NCI-H748 (cell line): ENCODE results near the gene TSHR.
"Not testable (repeated sequence)": the region's sequence is repeated elsewhere in the genome, so short reads cannot be mapped to it uniquely, and the experiment has no call there.

Source experiments
- DNase-seq: peaks from one replicate; lab custom pipeline; 2025; ENCODE audit not compliant: unreplicated experiment; lab: John Stamatoyannopoulos, UW

TSHR gene

DNA sequence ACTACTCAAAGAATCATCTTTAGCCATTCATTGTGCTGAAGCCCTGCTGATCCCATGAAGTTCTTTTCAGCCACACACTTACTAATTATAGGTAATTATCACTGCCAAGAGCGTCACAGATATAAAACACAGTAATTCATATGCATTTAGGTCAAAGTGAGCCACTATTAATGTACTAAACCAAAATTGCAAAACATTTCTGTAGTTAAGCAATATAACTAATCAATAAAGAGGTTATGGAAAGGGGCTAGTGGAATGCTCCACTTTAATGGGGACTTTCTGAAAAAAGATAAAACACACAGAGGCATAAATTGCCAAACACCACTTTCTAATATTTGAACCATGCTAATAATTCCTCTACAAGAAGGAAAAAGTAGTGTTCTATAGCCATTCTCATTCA lies 7.1 kb upstream of the TSHR start:
- no peak for DNase-seq

DNA sequence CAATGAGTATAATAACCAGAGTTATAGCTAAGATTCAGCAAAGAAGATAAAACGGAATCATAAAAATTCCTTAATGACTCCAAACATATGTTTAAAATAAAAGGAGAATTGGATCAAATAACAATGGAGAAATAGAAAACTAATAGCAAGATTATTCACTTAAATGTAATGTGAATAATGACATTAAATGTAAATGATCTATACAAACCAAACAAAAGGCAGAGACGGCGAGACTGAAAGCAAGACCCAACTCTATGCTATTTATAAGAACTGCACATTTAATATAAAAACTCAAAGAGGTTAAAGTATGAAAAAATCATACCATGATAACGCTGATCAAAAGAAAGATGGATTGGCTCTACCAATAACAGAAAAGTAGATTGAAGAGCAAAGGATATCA lies 3.9 kb upstream of the TSHR start:
- no peak for DNase-seq

DNA sequence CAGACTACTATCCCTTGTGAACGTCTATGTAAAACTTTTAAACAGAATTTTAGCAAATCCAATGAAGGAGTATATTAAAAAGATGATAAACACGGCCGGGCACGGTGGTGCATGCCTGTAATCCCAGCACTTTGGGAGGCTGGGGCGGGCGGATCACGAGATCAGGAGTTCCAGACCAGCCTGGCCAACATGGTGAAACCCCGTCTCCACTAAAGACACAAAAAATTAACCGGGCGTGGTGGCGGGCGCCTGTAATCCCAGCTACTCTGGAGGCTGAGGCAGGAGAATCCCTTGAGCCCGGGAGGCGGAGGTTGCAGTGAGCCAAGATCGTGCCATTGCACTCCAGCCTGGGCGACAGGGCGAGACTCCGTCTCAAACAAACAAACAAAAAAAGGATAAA lies 2.2 kb upstream of the TSHR start:
- not testable (repeated sequence) for DNase-seq

DNA sequence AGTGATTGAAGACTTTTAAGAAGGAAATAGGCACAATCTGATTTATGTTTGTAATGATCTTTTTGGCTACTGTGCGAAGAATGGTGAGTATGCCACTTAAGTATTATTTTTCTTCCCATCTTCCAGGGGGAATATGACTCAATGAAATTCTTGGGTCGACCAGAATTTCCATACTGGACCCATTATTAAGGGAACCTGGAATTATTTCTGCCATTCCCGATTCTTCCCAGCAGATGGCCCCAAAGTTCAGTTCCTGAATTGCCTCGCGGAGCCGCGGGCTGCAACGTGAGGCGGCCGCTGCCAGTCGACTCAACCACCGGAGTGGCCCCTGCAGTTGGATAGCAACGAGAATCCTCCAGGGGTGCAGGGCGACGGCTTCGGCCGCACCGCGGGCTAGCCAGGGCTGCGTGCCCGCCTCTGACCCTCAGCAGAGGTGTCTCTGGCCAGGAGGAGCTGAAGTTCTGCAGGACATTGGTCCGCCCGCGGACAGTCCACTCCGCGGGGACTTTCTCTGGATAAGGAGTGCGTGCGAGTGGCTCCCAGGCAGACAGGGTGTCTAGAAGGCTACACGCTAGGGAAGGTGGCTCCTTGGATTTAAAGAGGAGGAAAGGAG lies 628 bp upstream of the TSHR start:
- peak; percentile 88 for DNase-seq

DNA sequence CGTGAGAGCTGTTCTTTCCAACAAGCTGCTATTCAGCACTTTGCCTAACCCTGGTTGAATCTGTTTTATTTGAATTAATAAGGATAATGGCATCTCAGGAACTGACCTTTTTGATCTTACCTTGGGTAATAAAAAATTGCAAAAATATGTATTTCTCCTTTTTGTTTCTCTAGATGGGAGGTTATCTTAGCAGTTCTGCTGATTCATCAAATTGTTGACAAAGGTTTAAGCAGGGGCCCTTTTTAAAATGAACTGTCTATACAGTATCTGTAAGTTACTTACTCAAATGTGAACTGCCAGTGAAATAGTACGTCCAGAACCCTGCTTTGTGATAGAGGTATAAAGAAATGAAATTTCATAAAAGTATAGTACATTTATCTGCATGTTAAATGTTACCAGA lies 681 bp downstream of the TSHR start:
- DNase-seq = no peak

DNA sequence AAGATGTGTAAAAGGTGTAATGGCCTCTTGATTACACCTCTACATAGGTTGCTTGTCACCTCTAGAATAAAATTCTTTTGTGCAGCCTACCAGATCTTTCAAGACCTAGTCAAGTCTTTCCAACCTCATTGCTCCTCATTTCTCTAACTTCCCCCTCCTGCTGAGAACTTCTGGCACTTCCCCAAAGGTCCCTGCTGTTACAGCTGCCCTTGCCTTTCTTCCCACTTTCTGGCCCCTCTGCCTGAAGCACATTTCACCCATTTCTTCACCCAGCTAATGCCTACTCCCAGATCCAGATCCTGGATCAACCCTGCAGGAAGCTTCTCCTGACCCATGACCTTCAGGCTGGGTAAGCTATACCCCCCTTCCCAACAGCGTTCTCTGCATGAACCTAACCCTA lies 1.5 kb downstream of the TSHR start:
- no peak for DNase-seq

DNA sequence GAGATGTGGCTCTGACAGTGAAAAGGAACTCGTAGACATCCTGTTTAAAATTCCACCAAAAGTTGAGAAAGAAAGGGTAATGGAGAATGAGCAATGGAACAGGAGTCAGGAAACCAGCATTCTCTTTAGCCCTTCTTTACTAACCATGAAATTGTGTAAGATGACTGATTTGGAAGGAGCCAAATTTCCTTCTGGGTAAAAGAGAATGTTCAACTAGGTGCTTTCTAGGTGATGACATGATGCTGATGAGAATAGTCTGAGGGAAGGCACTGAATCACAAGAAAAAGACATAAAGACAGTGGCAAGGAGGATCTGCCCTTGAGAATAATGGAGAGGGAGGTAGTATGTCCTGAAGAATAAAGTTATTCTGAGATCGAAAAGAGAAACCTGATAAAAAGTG lies 2.2 kb downstream of the TSHR start:
- no peak for DNase-seq

DNA sequence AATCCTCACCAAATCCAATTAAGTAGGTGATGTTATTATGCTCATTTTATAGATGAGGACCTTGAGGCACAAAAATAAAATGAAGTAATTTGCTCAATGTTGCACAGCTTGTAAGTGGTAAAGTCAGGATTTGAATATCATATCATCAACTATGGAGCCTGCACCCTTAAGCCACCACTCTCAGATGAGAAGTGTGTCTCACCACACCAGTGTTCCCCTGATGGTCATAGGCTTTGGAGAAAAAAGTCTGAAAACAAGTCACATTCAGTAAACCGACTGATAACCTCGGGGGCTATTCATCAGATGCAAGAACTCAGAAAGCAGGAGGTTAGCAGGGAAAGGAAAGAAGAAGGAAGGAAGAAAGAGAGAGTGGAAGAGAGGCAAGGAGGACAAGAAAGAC lies 2.8 kb downstream of the TSHR start:
- peak; percentile 5 for DNase-seq

DNA sequence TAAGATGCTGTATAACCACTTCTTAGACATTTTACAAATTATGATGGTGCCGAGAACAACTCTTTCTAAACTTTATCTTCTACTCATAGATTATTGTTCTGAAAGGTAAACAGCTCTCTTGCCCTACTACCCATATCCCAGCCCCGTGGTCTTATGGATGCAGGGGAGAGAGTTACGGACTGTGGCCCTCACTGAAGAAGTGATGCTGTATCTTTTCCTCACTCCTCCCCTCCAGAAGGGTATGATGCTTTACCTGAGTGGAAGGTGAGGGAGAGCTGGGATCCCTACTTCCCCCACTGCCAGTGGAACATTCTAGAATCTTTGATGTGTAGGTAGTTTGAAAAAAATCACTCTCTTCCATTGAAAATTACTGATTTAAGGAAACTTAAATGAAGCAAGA lies 3.5 kb downstream of the TSHR start:
- DNase-seq = no peak

DNA sequence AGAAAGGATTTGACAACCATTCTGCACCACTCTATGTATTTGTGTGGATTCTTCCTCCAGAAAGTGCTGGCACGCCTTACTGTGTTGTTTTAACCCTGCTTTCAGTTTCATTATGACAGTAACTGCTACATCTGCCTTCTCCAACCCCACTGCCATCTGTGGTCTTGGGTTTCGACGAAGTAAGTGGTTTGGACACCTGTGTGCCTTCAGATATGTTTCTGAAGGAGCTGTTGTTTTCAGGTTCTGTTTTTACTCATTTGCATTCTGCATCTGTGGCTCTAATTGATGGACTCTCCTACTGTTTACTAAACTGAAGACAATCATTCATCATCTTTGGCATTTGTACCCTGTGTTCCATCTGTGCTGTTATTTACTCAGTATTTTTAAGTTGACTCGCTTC lies 4.1 kb downstream of the TSHR start:
- peak; percentile 59 for DNase-seq

DNA sequence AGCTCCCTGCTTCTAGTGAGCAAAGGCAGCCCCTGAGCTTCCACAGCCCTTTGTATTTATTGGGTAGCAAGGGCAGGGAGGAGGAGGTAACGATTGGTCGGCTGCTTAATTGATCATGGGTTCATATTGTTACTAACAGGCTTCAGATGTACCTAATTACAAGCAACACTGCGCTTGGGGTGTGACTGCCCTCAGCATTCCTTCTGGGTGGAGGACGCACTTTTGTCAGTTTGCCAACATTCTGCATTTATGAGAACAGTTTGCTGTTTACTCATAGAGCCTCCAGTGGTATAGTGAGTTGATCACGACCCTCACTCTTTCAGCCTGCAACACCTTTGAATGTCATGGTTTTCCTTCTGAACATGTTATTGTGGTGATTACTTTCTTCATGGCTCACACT lies 9.6 kb downstream of the TSHR start:
- peak; percentile 46 for DNase-seq

DNA sequence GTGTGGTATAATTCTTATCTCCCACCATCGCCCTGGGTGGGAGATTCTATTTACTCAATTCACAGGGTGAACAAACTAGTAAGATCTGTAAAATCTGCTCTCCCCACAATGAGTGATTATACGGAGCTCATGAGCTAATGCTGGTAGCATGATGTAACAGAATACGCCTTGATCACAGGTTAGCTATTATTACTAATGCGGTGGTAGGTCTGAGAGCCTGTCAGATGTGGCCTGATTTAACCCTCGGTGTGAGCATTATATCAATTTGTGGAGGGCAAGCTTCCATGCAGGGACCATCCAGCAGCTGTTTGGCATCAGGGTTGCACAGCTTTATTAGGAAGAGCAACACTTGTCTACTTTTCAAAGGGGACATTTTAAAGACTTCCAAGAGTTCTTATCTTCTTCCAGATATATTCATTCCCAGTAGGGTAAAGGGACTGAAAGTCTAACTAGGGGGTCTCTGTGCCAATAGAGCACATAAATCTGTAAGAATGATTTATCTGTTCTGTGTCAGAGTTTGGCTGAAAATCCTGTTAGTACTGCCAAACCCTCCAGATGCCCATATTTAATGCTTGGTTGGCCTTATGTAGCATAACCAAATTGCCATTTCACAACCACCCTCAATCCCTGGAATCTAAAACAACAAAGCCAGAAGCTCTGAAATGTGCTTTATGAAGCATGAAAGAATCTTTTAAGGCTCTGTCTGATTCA lies 18.7 kb downstream of the TSHR start:
- DNase-seq = no peak

DNA sequence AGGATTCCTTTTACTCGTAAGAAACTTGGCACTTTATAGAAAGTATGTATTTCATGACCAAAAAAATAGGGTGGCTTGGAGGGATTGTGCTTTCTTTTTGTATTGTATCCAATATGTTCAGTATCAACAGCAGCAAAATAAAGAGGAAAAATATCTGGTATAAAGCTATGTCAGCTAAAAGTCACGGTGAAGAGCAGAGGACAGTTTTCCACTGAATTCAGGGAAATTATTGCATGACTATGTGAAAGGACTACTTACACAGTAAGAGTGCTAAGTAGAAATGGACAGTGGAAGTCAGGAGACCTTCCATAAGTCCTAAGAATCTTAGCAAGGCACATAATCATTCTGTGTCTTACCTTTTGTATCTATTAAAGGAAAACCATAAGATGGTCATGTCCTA lies 19.3 kb downstream of the TSHR start:
- no peak for DNase-seq

DNA sequence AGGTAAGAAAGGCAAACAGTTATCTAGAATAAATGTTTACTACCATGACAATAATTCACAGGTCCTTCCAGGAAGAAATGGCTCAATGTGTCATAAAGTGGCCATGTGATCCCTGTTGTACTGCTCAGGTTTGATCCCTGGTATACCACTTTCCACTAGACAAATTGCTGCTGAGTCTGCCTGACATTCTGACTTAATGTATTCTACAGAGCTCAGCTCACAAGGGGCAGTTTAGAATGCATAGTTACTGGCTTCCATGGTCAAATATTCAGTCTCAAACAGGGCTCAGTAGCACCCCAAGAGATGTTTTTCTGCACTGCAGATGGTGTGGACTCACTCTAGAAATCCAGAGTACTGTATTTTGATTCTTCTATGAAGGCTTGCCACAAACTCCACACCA lies 21.8 kb downstream of the TSHR start:
- DNase-seq = no peak

DNA sequence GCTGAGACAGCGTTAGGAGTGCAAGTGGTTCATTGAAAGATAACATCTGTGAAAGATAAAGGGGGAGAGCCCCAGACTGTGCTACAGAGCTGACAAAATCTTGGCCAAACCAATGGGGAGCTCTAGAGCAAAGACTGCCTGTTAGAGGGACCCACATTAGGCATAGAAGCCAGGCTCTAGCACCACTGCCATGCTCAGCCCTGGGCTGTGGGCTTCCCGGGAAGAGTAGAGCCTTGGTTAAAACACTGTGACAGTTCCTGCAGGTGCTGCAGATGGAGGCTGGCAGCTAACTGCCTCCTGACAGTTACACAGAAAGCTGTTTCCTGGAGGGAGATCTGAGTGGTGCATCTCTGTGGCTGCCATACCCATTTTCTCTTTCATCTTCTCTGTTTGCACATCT lies 23.0 kb downstream of the TSHR start:
- DNase-seq = no peak

DNA sequence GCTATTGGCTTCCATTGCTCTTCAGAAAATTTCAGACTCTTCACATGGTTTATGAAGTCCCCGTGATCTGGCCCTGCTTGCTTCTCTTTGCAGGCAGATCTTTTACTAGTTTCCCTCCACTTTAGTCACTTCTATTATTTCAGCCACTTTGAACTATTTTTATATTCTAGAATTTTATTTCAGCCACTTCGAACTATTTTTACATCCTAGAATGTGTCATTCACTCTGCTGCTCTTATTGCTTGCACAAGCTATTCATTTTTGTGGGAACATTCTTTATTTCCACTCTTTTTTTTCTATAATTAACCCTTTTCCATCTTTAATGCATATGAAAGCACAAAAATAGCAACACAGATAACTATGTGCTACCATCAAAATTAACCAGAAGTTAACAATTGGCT lies 24.5 kb downstream of the TSHR start:
- no peak for DNase-seq

DNA sequence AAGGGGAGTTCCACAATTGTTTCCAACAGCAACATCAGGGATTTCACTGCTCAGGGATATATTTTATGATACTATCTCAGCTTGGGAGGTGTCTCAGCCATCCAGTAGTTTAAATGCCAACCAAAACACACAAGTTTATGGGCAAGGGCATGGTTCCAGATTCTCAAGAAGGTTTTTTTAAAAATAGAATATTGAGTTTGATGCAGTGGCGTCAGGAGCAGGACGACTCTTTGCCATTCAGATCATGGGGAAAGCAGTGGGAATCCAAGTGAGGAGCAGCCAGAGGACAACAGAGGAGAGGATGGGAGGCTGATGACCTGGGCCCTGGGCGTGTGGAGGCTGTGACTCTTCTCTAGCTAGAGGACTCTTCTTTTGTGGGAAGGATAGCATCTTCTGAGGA lies 25.7 kb downstream of the TSHR start:
- DNase-seq = no peak

DNA sequence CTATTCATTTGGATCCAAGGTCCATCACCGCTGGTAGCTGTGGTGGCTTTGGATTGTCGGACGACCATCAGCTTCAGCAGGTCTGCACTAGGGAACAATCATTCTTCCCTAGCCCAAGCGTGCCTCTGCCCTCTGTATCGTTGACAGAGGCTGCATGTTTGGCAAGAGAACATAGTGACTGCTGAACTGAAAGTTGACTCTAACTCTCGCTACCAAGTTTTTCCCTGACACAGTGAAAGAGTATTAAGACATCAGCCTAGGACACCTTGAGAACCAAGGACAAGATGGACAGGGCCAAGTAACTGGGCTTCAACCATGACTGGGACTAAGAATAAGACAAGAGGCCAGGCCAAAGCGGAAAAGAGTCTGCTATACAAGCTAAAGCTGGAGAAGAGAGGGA lies 26.3 kb downstream of the TSHR start:
- no peak for DNase-seq

DNA sequence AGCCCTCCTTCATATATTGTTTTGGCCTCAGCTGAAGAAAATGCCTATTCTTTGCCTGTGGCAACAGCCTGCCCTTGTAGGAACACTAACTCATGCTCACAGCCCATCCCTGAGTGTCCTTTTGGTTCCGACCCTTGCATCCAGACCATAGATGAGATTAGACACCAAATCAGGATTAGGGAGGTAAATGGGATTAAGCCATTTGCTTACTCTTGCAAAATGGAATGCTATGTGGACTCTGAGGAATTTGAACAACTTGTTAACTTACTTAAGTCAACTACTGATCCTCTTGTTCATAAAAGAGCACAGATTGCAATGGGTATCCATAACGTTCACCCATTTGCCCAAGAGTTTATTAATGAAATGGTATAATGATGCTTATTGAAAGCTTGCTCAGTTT lies 27.3 kb downstream of the TSHR start:
- DNase-seq = no peak

DNA sequence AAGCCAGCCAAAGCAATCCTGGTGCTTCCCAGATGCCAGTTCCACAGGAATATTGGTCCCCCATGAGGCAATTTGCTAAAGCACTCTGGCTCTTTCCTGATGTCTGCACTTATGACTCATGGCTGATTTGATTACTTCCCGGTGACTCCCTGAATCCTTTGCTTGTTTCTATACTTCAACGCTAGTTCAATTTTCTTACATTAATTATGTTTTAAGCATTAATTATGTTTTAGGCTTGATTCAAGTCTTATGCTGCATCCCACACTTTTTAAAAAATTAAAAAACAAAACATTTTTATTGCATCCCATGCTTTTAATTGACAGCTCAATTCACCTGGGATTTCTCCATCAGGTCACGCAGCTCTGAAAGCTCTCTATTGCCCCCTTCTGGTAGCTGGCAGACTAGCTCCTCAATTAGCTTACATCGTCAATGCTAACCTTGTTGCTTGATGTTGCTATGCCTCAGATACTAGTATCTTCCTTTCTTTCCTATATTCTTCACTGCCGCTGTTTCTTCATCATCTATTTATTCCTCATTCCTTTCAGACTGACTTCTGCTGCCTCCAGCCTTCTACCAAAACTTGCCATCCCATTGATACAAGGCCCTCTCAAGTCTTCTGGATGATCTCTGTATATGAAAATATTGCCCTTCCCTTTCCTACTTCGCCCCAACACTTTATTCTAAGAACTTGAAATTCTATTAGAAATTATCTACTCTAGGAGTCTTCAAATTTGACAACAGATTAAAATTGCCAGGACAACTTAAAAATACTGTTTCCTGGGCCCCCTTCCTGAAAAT lies 32.0 kb downstream of the TSHR start:
- DNase-seq = peak; percentile 76

DNA sequence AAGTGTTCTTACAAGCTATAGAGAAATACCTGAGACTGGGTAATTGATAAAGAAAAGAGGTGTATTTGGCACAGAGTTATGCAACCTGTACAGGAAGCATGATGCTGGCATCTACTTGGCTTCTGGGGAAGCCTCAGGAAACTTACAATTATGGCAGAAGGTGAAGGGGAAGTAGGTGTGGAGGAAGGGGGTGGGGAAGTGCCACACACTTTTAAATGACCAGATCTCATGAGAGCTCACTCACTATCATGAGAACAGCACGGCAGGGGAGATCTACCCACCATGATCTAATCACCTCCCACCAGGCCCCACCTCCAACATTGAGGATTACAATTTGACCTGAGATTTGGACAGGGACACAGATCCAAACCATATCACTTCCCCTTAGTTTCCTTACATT lies 32.8 kb downstream of the TSHR start:
- DNase-seq = no peak

DNA sequence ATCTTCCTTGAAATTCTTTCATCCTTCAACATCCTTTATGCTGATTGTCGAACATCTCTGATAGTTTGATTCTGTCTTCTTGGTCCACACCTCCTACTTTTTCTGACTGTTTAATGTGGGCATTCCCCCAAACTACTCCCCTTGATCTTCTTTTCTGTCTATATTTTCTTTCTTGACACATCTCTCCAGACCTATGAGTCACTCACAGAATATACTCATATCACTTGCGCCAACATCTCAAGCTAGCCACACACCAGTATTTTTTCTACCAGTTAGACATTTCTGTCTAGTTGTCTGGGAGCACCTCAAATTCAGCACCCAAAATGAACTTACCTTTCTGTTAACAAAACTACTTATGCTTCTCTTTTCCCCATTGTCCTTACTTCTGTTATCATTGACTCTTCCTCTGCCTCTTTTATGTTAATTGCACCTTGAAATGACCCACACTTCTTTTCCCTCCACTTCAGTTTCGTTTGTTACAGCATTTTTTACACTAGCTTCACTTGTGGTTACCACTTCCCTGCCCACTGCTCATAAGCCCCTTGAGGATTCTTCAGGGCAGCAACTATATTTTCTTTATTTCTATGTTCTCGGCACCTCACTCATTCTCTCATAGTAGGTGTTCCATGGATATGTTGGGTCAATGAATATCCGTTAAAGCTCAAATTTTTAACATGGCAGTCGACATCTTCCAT lies 33.5 kb downstream of the TSHR start:
- DNase-seq = no peak
